HepG2 (cell line): ENCODE data around the gene KIF17. TPM values are rescaled to one million over a fixed set of nuclear protein-coding genes. Genes with fewer than 3 reads are reported as not detected.
A peak's percentile ranks its signal among the peaks of the same experiment; 100 is the strongest.

ENCODE experiments used
- ATAC-seq: fragments of 200-7000 bp; cut with Tn5 transposase; 3 replicates; pipeline ENCODE4 v1.9.1; 2020; ENCODE audit warnings: mild to moderate bottlenecking, moderate library complexity
- BruUV-seq: library from RNA; stranded (reverse); fragments of 400-500 nt; replicated peaks from 2 replicates; lab custom pipeline; 2021; lab: Mats Ljungman, UMichigan
- CTCF ChIA-PET: fragments of 300-600 bp; formaldehyde crosslinking; extraction: SDS; loops from one replicate; lab custom pipeline; 2021; ENCODE audit warnings: low total read pairs, inconsistent platforms, low intra/inter-chr PET ratio; lab: Yijun Ruan, JAX
- POLR2A ChIA-PET: fragments of 350-600 bp; sonication (Branson Sonifier 250); formaldehyde crosslinking; loops from one replicate; lab custom pipeline; 2020; ENCODE audit warnings: antibody characterized with exemption, inconsistent platforms; lab: Yijun Ruan, JAX
- DNase-seq: peaks from one replicate; pipeline ENCODE4 v3.0.0-alpha.2; 2015; ENCODE audit warnings: low spot score
- FAIRE-seq: peaks from 3 replicates; lab custom pipeline; 2011; peaks lifted over from hg19 to GRCh38; lab: Jason Lieb, UNC
- H2AFZ ChIP-seq: one replicate; pipeline ENCODE4 v1.6.1; 2011; ENCODE audit warnings: low read length, inconsistent platforms
- H3K27ac ChIP-seq: fragments of 300-600 bp; 3 replicates; pipeline ENCODE4 v1.8.0; 2011; ENCODE audit warnings: mixed run types, mild to moderate bottlenecking, mixed read lengths, low read length, inconsistent platforms; ENCODE audit not compliant: insufficient read depth; ENCODE audit errors: extremely low read length
- H3K27me3 ChIP-seq, 2 experiments: fragments of 200-600 bp in 1 of 2; 2 replicates in 1 of 2; 3 replicates in 1 of 2; pipeline versions ENCODE4 v1.6.0 to v1.8.0; 2011; ENCODE audit warnings: low read length in 2 of 2, mild to moderate bottlenecking in 2 of 2, moderate library complexity in 2 of 2, inconsistent platforms in 1 of 2; ENCODE audit not compliant: insufficient read depth in 2 of 2, control insufficient read depth in 1 of 2
- H3K36me3 ChIP-seq, 2 experiments: fragments of 200-600 bp in 1 of 2; replicated peaks in 1 of 2; 2 replicates in 1 of 2; 3 replicates in 1 of 2; pipeline versions ENCODE4 v1.5.1 to v1.8.0; 2011; ENCODE audit warnings: low read length in 2 of 2, inconsistent platforms in 1 of 2; ENCODE audit not compliant: insufficient read depth in 2 of 2, control insufficient read depth in 1 of 2
- H3K4me1 ChIP-seq: 2 replicates; pipeline ENCODE4 v1.5.1; 2012; ENCODE audit warnings: low read length, inconsistent platforms; ENCODE audit not compliant: insufficient read depth
- H3K4me2 ChIP-seq: 2 replicates; pipeline ENCODE4 v1.6.0; 2011; ENCODE audit warnings: low read depth, low read length, inconsistent platforms
- H3K4me3 ChIP-seq, 3 experiments: fragments of 200-600 bp in 1 of 3; sonication (generic), shearing (Covaris generic) in 1 of 3; replicated peaks in 1 of 3; 2 replicates each; pipeline ENCODE4 v1.5.1; 2011 to 2016; ENCODE audit warnings: low read length in 3 of 3, inconsistent platforms in 2 of 3, low read depth in 2 of 3, mild to moderate bottlenecking in 2 of 3, control low read depth in 1 of 3, mixed read lengths in 1 of 3; ENCODE audit not compliant: insufficient read depth in 1 of 3
- H3K79me2 ChIP-seq: one replicate; pipeline ENCODE4 v1.6.1; 2011; ENCODE audit warnings: low read length, inconsistent platforms; ENCODE audit not compliant: insufficient read depth
- H3K9ac ChIP-seq: 2 replicates; pipeline ENCODE4 v1.6.0; 2011; ENCODE audit warnings: mild to moderate bottlenecking, low read depth, low read length, inconsistent platforms; ENCODE audit not compliant: insufficient read depth
- H3K9me3 ChIP-seq: 2 replicates; pipeline ENCODE4 v1.5.1; 2012; ENCODE audit warnings: mild to moderate bottlenecking, low read length
- H4K20me1 ChIP-seq: 2 replicates; pipeline ENCODE4 v1.6.0; 2011; ENCODE audit warnings: inconsistent platforms, mild to moderate bottlenecking, low read length, moderate library complexity; ENCODE audit not compliant: insufficient read depth
- CC2D1A ChIP-seq: sonication (generic); formaldehyde crosslinking; IDR thresholded peaks from 2 replicates; pipeline ENCODE4 v1.8.1; 2023; ENCODE audit warnings: mild to moderate bottlenecking, missing genetic modification reagents
- FOXA3 ChIP-seq: IDR thresholded peaks from 2 replicates; pipeline ENCODE4 v1.6.1; 2016; ENCODE audit warnings: missing genetic modification reagents, missing compliant biosample characterization
- KAT8 ChIP-seq: IDR thresholded peaks from 2 replicates; pipeline ENCODE4 v1.6.1; 2016; ENCODE audit warnings: missing genetic modification reagents, missing compliant biosample characterization
- KMT2A ChIP-seq: sonication (generic); formaldehyde crosslinking; IDR thresholded peaks from 2 replicates; pipeline ENCODE4 v1.4.0; 2020; ENCODE audit warnings: missing genetic modification reagents
- MED13 ChIP-seq: sonication (generic); formaldehyde crosslinking; IDR thresholded peaks from 2 replicates; pipeline ENCODE4 v1.5.0; 2020; ENCODE audit warnings: missing genetic modification reagents
- MYPOP ChIP-seq: sonication (generic); formaldehyde crosslinking; IDR thresholded peaks from 2 replicates; pipeline ENCODE4 v1.8.1; 2023; ENCODE audit warnings: mild to moderate bottlenecking, moderate library complexity, missing genetic modification reagents
- NFYB ChIP-seq: sonication (generic); formaldehyde crosslinking; IDR thresholded peaks from 2 replicates; pipeline ENCODE4 v1.4.0; 2020; ENCODE audit warnings: missing genetic modification reagents
- NFYC ChIP-seq: IDR thresholded peaks from 2 replicates; pipeline ENCODE4 v1.6.1; 2016; ENCODE audit warnings: missing genetic modification reagents, missing compliant biosample characterization
- PHF21A ChIP-seq: sonication (generic); formaldehyde crosslinking; IDR thresholded peaks from 2 replicates; pipeline ENCODE4 v1.5.0; 2020; ENCODE audit warnings: mild to moderate bottlenecking, missing genetic modification reagents
- PITX1 ChIP-seq: sonication (generic); formaldehyde crosslinking; IDR thresholded peaks from 2 replicates; pipeline ENCODE4 v1.5.1; 2020; ENCODE audit warnings: mild to moderate bottlenecking, missing genetic modification reagents
- RAD51 ChIP-seq: fragments of 450-650 bp; IDR thresholded peaks from 2 replicates; pipeline ENCODE4 v1.6.1; 2016; ENCODE audit warnings: borderline replicate concordance
- RXRA ChIP-seq: sonication (generic); formaldehyde crosslinking; IDR thresholded peaks from 2 replicates; pipeline ENCODE4 v1.5.1; 2020; ENCODE audit warnings: missing genetic modification reagents
- USF2 ChIP-seq, 2 experiments: sonication (generic) in 1 of 2; formaldehyde crosslinking in 1 of 2; IDR thresholded peaks; 2 replicates each; pipeline versions ENCODE4 v1.5.1 to v1.6.1; 2011 to 2020; ENCODE audit warnings: borderline replicate concordance in 1 of 2, low read depth in 1 of 2, low read length in 1 of 2, mild to moderate bottlenecking in 1 of 2, missing genetic modification reagents in 1 of 2, moderate library complexity in 1 of 2
- ZNF33B ChIP-seq: sonication (generic); formaldehyde crosslinking; IDR thresholded peaks from 2 replicates; pipeline ENCODE4 v1.5.1; 2020; ENCODE audit warnings: mild to moderate bottlenecking, missing genetic modification reagents
- ZNF572 ChIP-seq: sonication (generic); formaldehyde crosslinking; IDR thresholded peaks from 2 replicates; pipeline ENCODE4 v1.5.1; 2020; ENCODE audit warnings: mild to moderate bottlenecking, missing genetic modification reagents
- ZNF589 ChIP-seq: sonication (generic); formaldehyde crosslinking; conservative IDR thresholded peaks from 2 replicates; pipeline ENCODE4 v1.8.0; 2022; ENCODE audit warnings: mild to moderate bottlenecking, moderate library complexity, missing genetic modification reagents
- WGBS: methylation state at CpG from one replicate; pipeline ENCODE4 v1.1.6; 2017; ENCODE audit warnings: low lambda C conversion rate; 5-methylcytosine and 5-hydroxymethylcytosine counted together
- in situ Hi-C: cut with HindIII; loops from 2 replicates; pipeline ENCODE4 v1.10.0; 2017; ENCODE audit warnings: low pct_unique_long_range_greater_than_20kb; ENCODE audit not compliant: extremely low pct_ligation_motif_present
- intact Hi-C: fragments of 100-400 bp; cut with micrococcal nuclease; formaldehyde crosslinking; loops from one replicate; pipeline ENCODE4 v1.10.0; 2022; ENCODE audit not compliant: unreplicated experiment
- polyA plus RNA-seq, 8 experiments: library from polyadenylated mRNA; depleted of rRNA in 3 of 8; stranded (reverse) in 7 of 8; unstranded in 1 of 8; fragments of >200 nt; fragmentation: Illumina TruSeq in 4 of 8; extraction: Trizol in 4 of 8; gene quantifications; 2 replicates each; pipeline versions ENCODE4 v1.2.1 to v1.2.3, GENCODE V29; 2011 to 2016; ENCODE audit warnings: low read depth in 4 of 8, missing spikeins in 1 of 8, mixed read lengths in 1 of 8; ENCODE audit not compliant: insufficient read depth in 1 of 8
- total RNA-seq, 5 experiments: library from RNA; depleted of rRNA; stranded (reverse); fragments of >200 nt; fragmentation: Illumina TruSeq; extraction: Trizol; gene quantifications; 2 replicates each; pipeline ENCODE4 v1.2.3, GENCODE V29; 2016; ENCODE audit warnings: low read depth in 1 of 5

Gene KIF17
- total and polyA plus RNA-seq, 2 of the 13 experiments (the other 11 are each of a cell fraction or from before 2014, with no cell fraction given), result 0.24 to 0.44 TPM

- Histone ChIP-seq H3K36me3 (no peaks in the 10 kb centered on the region), H3K79me2 (no peaks in the 10 kb centered on the region), H3K27me3 (no peaks in the 10 kb centered on the region; a peak in 2 of 5 replicates), H3K9me3 (no peaks in the 10 kb centered on the region), H3K4me3 (no peak overlapping the region), H4K20me1 (no peaks in the 10 kb centered on the region), H3K4me1 (peaks cover 21% of the 10 kb centered on the region), H3K27ac (no peak overlapping the region), H2AFZ (no peak overlapping the region), H3K9ac (no peak overlapping the region), H3K4me2 (no peak overlapping the region)
- ChIA-PET POLR2A (interaction anchor here (1.0 to 1.4 kb wide), 4 partner anchors 18 to 115 kb away, joined by 3 read pairs; no protein-coding TSS in a partner anchor), CTCF (no interaction called here)
- in situ Hi-C loops (no loop called here), intact Hi-C loops (no loop called here)
- no TSS peak for BruUV-seq
- 100% methylated on average over 1 of the region's 1 CpG for WGBS
- 0 out of 2 replicates have a peak, but pooled peaks have one; percentile 15 for TF ChIP-seq KAT8 (CRISPR knock-in tag)
- no peak for TF ChIP-seq ZNF572 (CRISPR knock-in tag)
- TF ChIP-seq RAD51, result peak; percentile 56
- TF ChIP-seq CC2D1A (CRISPR knock-in tag), result no peak
- TF ChIP-seq KMT2A (CRISPR knock-in tag), result no peak
- TF ChIP-seq MYPOP (CRISPR knock-in tag), result no peak
- TF ChIP-seq ZNF33B (CRISPR knock-in tag), result no peak
- peak; percentile 74 for TF ChIP-seq NFYB (CRISPR knock-in tag)
- peak; percentile 77 for TF ChIP-seq NFYC (CRISPR knock-in tag)
- no peak for TF ChIP-seq ZNF589
- TF ChIP-seq PITX1, result no peak
- no peak for TF ChIP-seq FOXA3 (CRISPR knock-in tag)
- TF ChIP-seq USF2 (IDR thresholded peaks at IDR 0.05; ENCODE audit: low read depth, low read length), result peak; percentile 84
- TF ChIP-seq USF2 (CRISPR knock-in tag; IDR thresholded peaks at IDR 0.05; ENCODE audit: borderline replicate concordance), result peak; percentile 82; the same call in 1 of the 2 replicates
- no peak for TF ChIP-seq MED13 (CRISPR knock-in tag)
- no peak for TF ChIP-seq RXRA (CRISPR knock-in tag)
- no peak for TF ChIP-seq PHF21A (CRISPR knock-in tag)
- FAIRE-seq (no peak), ATAC-seq (peak; percentile 37), DNase-seq (no peak)
Observed at GRCh38 chr1:20666804-20667203, 51.0 kb downstream of the KIF17 start.
